GM12878 (cell line): ENCODE data around the gene LKAAEAR1. TPM values are rescaled to one million over a fixed set of nuclear protein-coding genes. Genes with fewer than 3 reads are reported as not detected.

ENCODE experiments used
- ATAC-seq: fragments of 200-7000 bp; cut with Tn5 transposase; 3 replicates; pipeline ENCODE4 v1.9.1; 2020; ENCODE audit warnings: mild to moderate bottlenecking, moderate library complexity
- BruUV-seq: library from RNA; stranded (reverse); fragments of 400-500 nt; replicated peaks from 2 replicates; lab custom pipeline; 2021; lab: Mats Ljungman, UMichigan
- CTCF ChIA-PET: fragments of 300-600 bp; sonication (Branson Sonifier 250); formaldehyde crosslinking; extraction: SDS; loops from one replicate; lab custom pipeline; 2021; ENCODE audit warnings: inconsistent platforms; lab: Yijun Ruan, JAX
- POLR2A ChIA-PET: fragments of 350-600 bp; formaldehyde crosslinking; extraction: SDS; loops from one replicate; lab custom pipeline; 2021; ENCODE audit warnings: inconsistent platforms; lab: Charles Lee
- RAD21 ChIA-PET: fragments of 300-600 bp; sonication (Branson Sonifier 250); formaldehyde crosslinking; loops from one replicate; lab custom pipeline; 2023; ENCODE audit warnings: antibody characterized with exemption; ENCODE audit not compliant: unreplicated experiment; lab: Charles Lee
- SMC1A ChIA-PET: fragments of 300-600 bp; sonication (Branson Sonifier 250); formaldehyde crosslinking; loops from one replicate; lab custom pipeline; 2023; ENCODE audit not compliant: unreplicated experiment, uncharacterized antibody; lab: Charles Lee
- DNase-seq: peaks from one replicate; pipeline ENCODE4 v3.0.0-alpha.2; 2011; ENCODE audit warnings: low read depth, low spot score
- FAIRE-seq: peaks from 3 replicates; lab custom pipeline; 2011; peaks lifted over from hg19 to GRCh38; lab: Jason Lieb, UNC
- H2AFZ ChIP-seq: 2 replicates; pipeline ENCODE4 v1.6.0; 2011; ENCODE audit warnings: low read depth, low read length, control low read depth; ENCODE audit not compliant: control insufficient read depth
- H3K27ac ChIP-seq: 2 replicates; pipeline ENCODE4 v1.5.1; 2011; ENCODE audit warnings: control low read depth; ENCODE audit not compliant: control insufficient read depth, insufficient read depth
- H3K27me3 ChIP-seq, 2 experiments: replicated peaks in 1 of 2; 2 replicates each; pipeline versions ENCODE4 v1.6.0 to v1.6.1; 2011; ENCODE audit warnings: low read length in 1 of 2; ENCODE audit not compliant: control insufficient read depth in 2 of 2, insufficient read depth in 2 of 2
- H3K36me3 ChIP-seq, 2 experiments: 2 replicates each; pipeline ENCODE4 v1.5.1; 2011; ENCODE audit warnings: low read length in 1 of 2; ENCODE audit not compliant: control insufficient read depth in 2 of 2, insufficient read depth in 2 of 2
- H3K4me1 ChIP-seq: 2 replicates; pipeline ENCODE4 v1.6.1; 2011; ENCODE audit warnings: mild to moderate bottlenecking, low read length, moderate library complexity, mixed read lengths; ENCODE audit not compliant: control insufficient read depth, insufficient read depth
- H3K4me2 ChIP-seq: 2 replicates; pipeline ENCODE4 v1.6.0; 2011; ENCODE audit warnings: control low read depth; ENCODE audit not compliant: control insufficient read depth, insufficient read depth
- H3K4me3 ChIP-seq: fragments of 200-600 bp; sonication (generic); 2 replicates; pipeline ENCODE4 v1.5.1; 2016
- H3K79me2 ChIP-seq: 2 replicates; pipeline ENCODE4 v1.6.0; 2011; ENCODE audit warnings: low read length; ENCODE audit not compliant: control insufficient read depth, insufficient read depth
- H3K9ac ChIP-seq: 2 replicates; pipeline ENCODE4 v1.8.0; 2011; ENCODE audit warnings: low read length, control low read depth, mixed read lengths; ENCODE audit not compliant: control insufficient read depth, insufficient read depth
- H3K9me3 ChIP-seq: replicated peaks from 3 replicates; pipeline ENCODE4 v1.5.1; 2011; ENCODE audit warnings: mild to moderate bottlenecking, low read length; ENCODE audit not compliant: control insufficient read depth, insufficient read depth
- H4K20me1 ChIP-seq: 2 replicates; pipeline ENCODE4 v1.6.0; 2011; ENCODE audit not compliant: control insufficient read depth, insufficient read depth
- ATF2 ChIP-seq: IDR thresholded peaks from 2 replicates; pipeline ENCODE4 v1.6.1; 2012; ENCODE audit warnings: low read length, inconsistent platforms
- ATF3 ChIP-seq: IDR thresholded peaks from 2 replicates; pipeline ENCODE4 v1.6.1; 2011; ENCODE audit warnings: low read depth, mild to moderate bottlenecking, low read length, moderate library complexity, borderline replicate concordance; ENCODE audit errors: extremely low read depth
- BACH1 ChIP-seq: fragments of 450-650 bp; IDR thresholded peaks from 2 replicates; pipeline ENCODE4 v1.6.1; 2017; ENCODE audit warnings: mild to moderate bottlenecking, borderline replicate concordance
- BCL3 ChIP-seq: IDR thresholded peaks from 2 replicates; pipeline ENCODE4 v1.6.1; 2011; ENCODE audit warnings: borderline replicate concordance, low read depth, mild to moderate bottlenecking, moderate library complexity, low read length; ENCODE audit not compliant: insufficient read depth, poor library complexity, severe bottlenecking
- CEBPB ChIP-seq, 2 experiments: fragments of 150-350 bp in 1 of 2; IDR thresholded peaks; 2 replicates each; pipeline ENCODE4 v1.6.1; 2012 to 2014; ENCODE audit warnings: low read depth in 2 of 2, low read length in 2 of 2, borderline replicate concordance in 1 of 2, inconsistent platforms in 1 of 2
- E4F1 ChIP-seq: fragments of 450-650 bp; IDR thresholded peaks from 2 replicates; pipeline ENCODE4 v1.6.1; 2018; ENCODE audit warnings: borderline replicate concordance, mild to moderate bottlenecking; ENCODE audit not compliant: partially characterized antibody
- EZH2 ChIP-seq: IDR thresholded peaks from 2 replicates; pipeline ENCODE4 v1.6.1; 2012; ENCODE audit warnings: low read depth, mild to moderate bottlenecking, control low read depth, inconsistent platforms, low read length, borderline replicate concordance; ENCODE audit not compliant: control insufficient read depth
- FOXK2 ChIP-seq: fragments of 450-650 bp; IDR thresholded peaks from 2 replicates; pipeline ENCODE4 v1.6.1; 2017; ENCODE audit warnings: mild to moderate bottlenecking, moderate library complexity
- GATAD2B ChIP-seq: fragments of 450-650 bp; conservative IDR thresholded peaks from 2 replicates; pipeline ENCODE4 v1.6.1; 2017; ENCODE audit warnings: low read depth, mild to moderate bottlenecking, moderate library complexity
- HDAC6 ChIP-seq: fragments of 200-600 bp; sonication (generic); IDR thresholded peaks from one replicate; pipeline ENCODE4 v1.8.0; 2017; ENCODE audit warnings: antibody characterized with exemption; ENCODE audit not compliant: unreplicated experiment
- IKZF1 ChIP-seq: fragments of 450-650 bp; conservative IDR thresholded peaks from 2 replicates; pipeline ENCODE4 v1.6.1; 2017; ENCODE audit warnings: antibody characterized with exemption, mild to moderate bottlenecking
- KLF5 ChIP-seq: fragments of 450-650 bp; IDR thresholded peaks from 2 replicates; pipeline ENCODE4 v1.6.1; 2014; ENCODE audit warnings: mild to moderate bottlenecking; ENCODE audit not compliant: partially characterized antibody
- MAX ChIP-seq: IDR thresholded peaks from 2 replicates; pipeline ENCODE4 v1.6.1; 2012; ENCODE audit warnings: low read depth, low read length, improper control_type of control experiment
- MTA2 ChIP-seq: fragments of 450-650 bp; IDR thresholded peaks from 2 replicates; pipeline ENCODE4 v1.6.1; 2016; ENCODE audit warnings: low read depth, mild to moderate bottlenecking, moderate library complexity
- RAD51 ChIP-seq: fragments of 450-650 bp; IDR thresholded peaks from 2 replicates; pipeline ENCODE4 v1.6.1; 2016; ENCODE audit warnings: moderate library complexity, mild to moderate bottlenecking, inconsistent platforms
- RBBP5 ChIP-seq: fragments of 200-600 bp; sonication (generic); conservative IDR thresholded peaks from 2 replicates; pipeline ENCODE4 v1.6.1; 2016
- SMAD5 ChIP-seq: IDR thresholded peaks from 2 replicates; pipeline ENCODE4 v1.6.1; 2016; ENCODE audit warnings: antibody characterized with exemption, low read depth
- ZBED1 ChIP-seq: IDR thresholded peaks from 2 replicates; pipeline ENCODE4 v1.6.1; 2016; ENCODE audit warnings: borderline replicate concordance
- ZNF274 ChIP-seq: IDR thresholded peaks from one replicate; pipeline ENCODE4 v1.8.0; 2011; ENCODE audit not compliant: insufficient read length, insufficient read depth
- WGBS: methylation state at CpG from one replicate; pipeline ENCODE4 v1.1.6; 2016; ENCODE audit warnings: low lambda C conversion rate; ENCODE audit not compliant: insufficient replicate concordance, insufficient coverage; ENCODE audit errors: missing lambda C conversion rate; 5-methylcytosine and 5-hydroxymethylcytosine counted together
- in situ Hi-C: fragments of 300-500 bp; cut with MboI; formaldehyde crosslinking; loops from 9 replicates; pipeline ENCODE4 v1.14.3; 2018; ENCODE audit warnings: mixed read lengths
- intact Hi-C: fragments of 100-400 bp; cut with micrococcal nuclease; formaldehyde crosslinking; loops from one replicate; pipeline ENCODE4 v1.14.2; 2022; ENCODE audit not compliant: unreplicated experiment
- polyA plus RNA-seq, 11 experiments: library from polyadenylated mRNA; depleted of rRNA in 4 of 11; unstranded in 6 of 11; stranded (reverse) in 5 of 11; fragments of >200 nt; fragmentation: Nextera tagmentation in 4 of 11; fragmentation: Illumina TruSeq in 1 of 11; extraction: Ambion mirVana in 4 of 11; extraction: Trizol in 1 of 11; gene quantifications; 1 replicate in 1 of 11; 2 replicates in 10 of 11; pipeline versions ENCODE4 v1.2.1 to v1.2.3, GENCODE V29; 2011 to 2016; ENCODE audit warnings: inconsistent platforms in 2 of 11, missing spikeins in 2 of 11, low read depth in 1 of 11
- total RNA-seq, 4 experiments: library from RNA; depleted of rRNA in 3 of 4; stranded (reverse); fragments of >200 nt in 3 of 4; fragmentation: Illumina TruSeq in 1 of 4; extraction: Trizol in 1 of 4; gene quantifications; 2 replicates each; pipeline versions ENCODE4 v1.2.1 to v1.2.3, GENCODE V29; 2013 to 2021

Gene LKAAEAR1
- total and polyA plus RNA-seq, 10 of the 15 experiments (the other 5 are each of a cell fraction or from before 2014, with no cell fraction given), result not detected

GRCh38 chr20:64048402-64049044 is 35.7 kb downstream of the LKAAEAR1 start:
- RAD21 ChIA-PET, result no interaction called here
- peak; percentile 17 for ATAC-seq
- no peaks in the 10 kb centered on the region for H4K20me1 ChIP-seq
- DNase-seq, result no peak
- SMC1A ChIA-PET, result no interaction called here
- no peak overlapping the region for H3K27ac ChIP-seq
- peaks cover 4 to 14% of the 10 kb centered on the region in 2 experiments; a peak in 3 of 4 replicates for H3K27me3 ChIP-seq
- POLR2A ChIA-PET, result no interaction called here
- H3K4me1 ChIP-seq, result no peaks in the 10 kb centered on the region
- H3K9ac ChIP-seq, result no peak overlapping the region
- H3K9me3 ChIP-seq, result no peaks in the 10 kb centered on the region
- no peak overlapping the region for H3K4me3 ChIP-seq
- WGBS, result 85% methylated on average over 60 of the region's 101 CpGs
- H3K36me3 ChIP-seq, result no peaks in the 10 kb centered on the region
- in situ Hi-C loops (no loop called here), intact Hi-C loops (no loop called here)
- H2AFZ ChIP-seq, result no peak overlapping the region
- CTCF ChIA-PET, result no interaction called here
- H3K79me2 ChIP-seq, result no peaks in the 10 kb centered on the region
- 0 out of 2 replicates have a peak overlapping the region, but pooled peaks have one; percentile 9 for H3K4me2 ChIP-seq
- no peak for FAIRE-seq
- no TSS peak for BruUV-seq
- TF ChIP-seq ATF2 (no peak), SMAD5 (no peak), ZNF274 (no peak), EZH2 (no peak), GATAD2B (peak; percentile 75; the same call in 1 of the 2 replicates), CEBPB (IDR thresholded peaks at IDR 0.05; ENCODE audit: borderline replicate concordance in 1 of 2, low read depth in 2 of 2, low read length in 2 of 2) (no peak), BACH1 (0 out of 2 replicates have a peak, but pooled peaks have one; percentile 8), HDAC6 (no peak), ZBED1 (no peak), RBBP5 (no peak), IKZF1 (peak; percentile 68), E4F1 (no peak), FOXK2 (no peak), MAX (no peak), RAD51 (no peak), KLF5 (no peak), ATF3 (no peak), MTA2 (no peak), BCL3 (no peak)
